ENCODE results near the gene KLHL21. TPM values are rescaled to one million over a fixed set of nuclear protein-coding genes. Genes with fewer than 3 reads are reported as not detected.

Gene KLHL21
- total RNA-seq, 1 experiment from 2014 or later, result 35.9 TPM

DNA sequence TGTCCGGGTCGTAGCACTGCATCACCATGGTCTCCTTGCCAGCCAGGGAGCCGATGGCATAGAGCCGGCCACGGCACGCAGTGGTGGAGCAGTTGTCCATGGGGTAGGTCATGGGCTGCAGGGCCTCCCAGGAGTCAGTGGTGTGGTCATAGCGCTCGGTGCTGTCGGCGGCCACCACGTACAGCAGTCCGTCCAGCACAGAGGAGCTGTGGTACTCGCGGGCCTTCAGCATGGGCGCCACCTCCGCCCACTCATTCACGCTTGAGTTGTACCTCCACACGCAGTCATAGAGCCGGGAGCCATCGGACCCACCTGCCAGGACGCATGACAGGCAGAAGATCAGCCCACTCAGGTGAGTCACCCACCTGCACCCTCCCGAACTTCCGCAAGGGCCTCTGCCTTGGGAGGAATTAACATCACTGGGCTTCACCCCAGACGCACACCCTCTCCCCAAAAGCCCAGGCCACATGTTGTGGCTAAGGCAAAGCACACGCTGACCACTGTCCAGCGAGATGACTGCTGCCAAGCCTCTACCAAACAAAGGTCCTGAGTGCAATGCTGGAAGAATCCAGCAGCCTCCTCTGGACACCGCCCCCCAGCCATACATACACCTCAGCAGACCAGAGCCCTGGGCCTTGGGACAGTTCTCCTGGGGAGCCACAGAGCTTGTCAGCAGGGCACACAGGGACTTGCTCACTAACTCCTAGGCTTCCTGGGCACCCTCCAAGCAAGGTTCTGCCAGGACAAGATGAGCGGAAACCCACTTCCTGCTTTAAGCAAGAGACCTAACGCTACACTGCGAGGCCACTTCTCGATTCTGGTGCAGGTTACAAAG, 3.3 kb downstream of the KLHL21 start:
- Histone ChIP-seq H3K27me3 (ENCODE audit: control insufficient read depth, insufficient read depth, low read length) (no peaks in the 10 kb centered on the region), H3K4me3 (ENCODE audit: low read depth in 2 of 2, low read length in 2 of 2) (peak overlapping the region in 1 of 2 experiments; percentile 96; a peak in 2 of 4 replicates), H3K27ac (ENCODE audit: low read length) (no peak overlapping the region), H3K36me3 (ENCODE audit: control insufficient read depth, insufficient read depth, low read length) (no peaks in the 10 kb centered on the region; the same call in 1 of the 2 replicates), H3K9me3 (ENCODE audit: control insufficient read depth, insufficient read depth, low read depth, low read length) (no peaks in the 10 kb centered on the region), H3K4me1 (ENCODE audit: control insufficient read depth, insufficient read depth, low read length) (peaks cover 24% of the 10 kb centered on the region)
- intact Hi-C loops (cut with micrococcal nuclease; ENCODE audit: unreplicated experiment) (no loop called here), in situ Hi-C loops (cut with HindIII; ENCODE audit: low pct_unique_long_range_greater_than_20kb, low sequenced_read_pairs) (no loop called here)
- no peak for TF ChIP-seq TCF7L2 (IDR thresholded peaks at IDR 0.05; ENCODE audit: low read depth, low read length)
- TF ChIP-seq, protein P1, sequence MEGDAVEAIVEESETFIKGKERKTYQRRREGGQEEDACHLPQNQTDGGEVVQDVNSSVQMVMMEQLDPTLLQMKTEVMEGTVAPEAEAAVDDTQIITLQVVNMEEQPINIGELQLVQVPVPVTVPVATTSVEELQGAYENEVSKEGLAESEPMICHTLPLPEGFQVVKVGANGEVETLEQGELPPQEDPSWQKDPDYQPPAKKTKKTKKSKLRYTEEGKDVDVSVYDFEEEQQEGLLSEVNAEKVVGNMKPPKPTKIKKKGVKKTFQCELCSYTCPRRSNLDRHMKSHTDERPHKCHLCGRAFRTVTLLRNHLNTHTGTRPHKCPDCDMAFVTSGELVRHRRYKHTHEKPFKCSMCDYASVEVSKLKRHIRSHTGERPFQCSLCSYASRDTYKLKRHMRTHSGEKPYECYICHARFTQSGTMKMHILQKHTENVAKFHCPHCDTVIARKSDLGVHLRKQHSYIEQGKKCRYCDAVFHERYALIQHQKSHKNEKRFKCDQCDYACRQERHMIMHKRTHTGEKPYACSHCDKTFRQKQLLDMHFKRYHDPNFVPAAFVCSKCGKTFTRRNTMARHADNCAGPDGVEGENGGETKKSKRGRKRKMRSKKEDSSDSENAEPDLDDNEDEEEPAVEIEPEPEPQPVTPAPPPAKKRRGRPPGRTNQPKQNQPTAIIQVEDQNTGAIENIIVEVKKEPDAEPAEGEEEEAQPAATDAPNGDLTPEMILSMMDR (IDR thresholded peaks at IDR 0.05), result no peak
- no peak for TF ChIP-seq POLR2AphosphoS5 (IDR thresholded peaks at IDR 0.05; ENCODE audit: low read depth, low read length)
- TF ChIP-seq SIN3A (IDR thresholded peaks at IDR 0.05; ENCODE audit: borderline replicate concordance, insufficient read depth, low read depth, low read length), result no peak
- TF ChIP-seq, protein P2, sequence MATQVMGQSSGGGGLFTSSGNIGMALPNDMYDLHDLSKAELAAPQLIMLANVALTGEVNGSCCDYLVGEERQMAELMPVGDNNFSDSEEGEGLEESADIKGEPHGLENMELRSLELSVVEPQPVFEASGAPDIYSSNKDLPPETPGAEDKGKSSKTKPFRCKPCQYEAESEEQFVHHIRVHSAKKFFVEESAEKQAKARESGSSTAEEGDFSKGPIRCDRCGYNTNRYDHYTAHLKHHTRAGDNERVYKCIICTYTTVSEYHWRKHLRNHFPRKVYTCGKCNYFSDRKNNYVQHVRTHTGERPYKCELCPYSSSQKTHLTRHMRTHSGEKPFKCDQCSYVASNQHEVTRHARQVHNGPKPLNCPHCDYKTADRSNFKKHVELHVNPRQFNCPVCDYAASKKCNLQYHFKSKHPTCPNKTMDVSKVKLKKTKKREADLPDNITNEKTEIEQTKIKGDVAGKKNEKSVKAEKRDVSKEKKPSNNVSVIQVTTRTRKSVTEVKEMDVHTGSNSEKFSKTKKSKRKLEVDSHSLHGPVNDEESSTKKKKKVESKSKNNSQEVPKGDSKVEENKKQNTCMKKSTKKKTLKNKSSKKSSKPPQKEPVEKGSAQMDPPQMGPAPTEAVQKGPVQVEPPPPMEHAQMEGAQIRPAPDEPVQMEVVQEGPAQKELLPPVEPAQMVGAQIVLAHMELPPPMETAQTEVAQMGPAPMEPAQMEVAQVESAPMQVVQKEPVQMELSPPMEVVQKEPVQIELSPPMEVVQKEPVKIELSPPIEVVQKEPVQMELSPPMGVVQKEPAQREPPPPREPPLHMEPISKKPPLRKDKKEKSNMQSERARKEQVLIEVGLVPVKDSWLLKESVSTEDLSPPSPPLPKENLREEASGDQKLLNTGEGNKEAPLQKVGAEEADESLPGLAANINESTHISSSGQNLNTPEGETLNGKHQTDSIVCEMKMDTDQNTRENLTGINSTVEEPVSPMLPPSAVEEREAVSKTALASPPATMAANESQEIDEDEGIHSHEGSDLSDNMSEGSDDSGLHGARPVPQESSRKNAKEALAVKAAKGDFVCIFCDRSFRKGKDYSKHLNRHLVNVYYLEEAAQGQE (IDR thresholded peaks at IDR 0.05; ENCODE audit: insufficient read depth in 1 of 2, low read depth in 2 of 2, low read length in 1 of 2), result no peak
- CTCF ChIA-PET, result interaction anchor here (0.6 kb wide), 1 partner anchor 20 kb away, joined by 3 read pairs; the partner anchor contains the start of gene ZBTB48
- POLR2A ChIA-PET, result no interaction called here
- ATAC-seq (no peak), DNase-seq (ENCODE audit: low read depth, low spot score) (no peak)
- BruUV-seq (replicated peaks), result no TSS peak

DNA sequence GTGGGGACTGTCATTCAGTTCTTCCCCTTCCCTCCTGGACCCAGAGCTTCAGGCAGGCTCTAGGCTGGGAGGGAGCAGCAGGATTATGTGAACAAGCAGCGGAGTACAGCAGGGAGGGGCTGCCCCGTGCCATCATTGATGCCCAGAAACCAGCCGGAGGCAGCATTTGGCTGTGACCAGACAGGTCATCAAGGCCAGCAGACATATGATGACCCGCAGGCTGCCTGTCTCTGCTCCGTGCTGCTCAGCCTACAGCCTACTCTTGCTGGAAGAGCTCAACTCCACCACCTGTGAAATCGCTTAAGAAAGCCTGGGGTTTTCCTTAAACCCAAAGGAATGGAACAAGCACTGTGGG, 4.9 kb downstream of the KLHL21 start:
- peaks cover 2% of the 10 kb centered on the region; the same call in 1 of the 2 replicates for H3K36me3 ChIP-seq (ENCODE audit: control insufficient read depth, insufficient read depth, low read length)
- ChIA-PET CTCF (interaction anchor here (0.6 kb wide), 1 partner anchor 204 kb away, joined by 3 read pairs; the partner anchor contains the start of gene ACOT7), POLR2A (no interaction called here)
- no peak overlapping the region for H3K27ac ChIP-seq (ENCODE audit: low read length)
- no peak for TF ChIP-seq TCF7L2 (IDR thresholded peaks at IDR 0.05; ENCODE audit: low read depth, low read length)
- TF ChIP-seq, protein P1 (IDR thresholded peaks at IDR 0.05), result no peak
- no peak for TF ChIP-seq POLR2AphosphoS5 (IDR thresholded peaks at IDR 0.05; ENCODE audit: low read depth, low read length)
- TF ChIP-seq, protein P2 (IDR thresholded peaks at IDR 0.05; ENCODE audit: insufficient read depth in 1 of 2, low read depth in 2 of 2, low read length in 1 of 2), result no peak
- TF ChIP-seq SIN3A (IDR thresholded peaks at IDR 0.05; ENCODE audit: borderline replicate concordance, insufficient read depth, low read depth, low read length), result no peak
- H3K27me3 ChIP-seq (ENCODE audit: control insufficient read depth, insufficient read depth, low read length), result no peaks in the 10 kb centered on the region
- H3K9me3 ChIP-seq (ENCODE audit: control insufficient read depth, insufficient read depth, low read depth, low read length), result no peaks in the 10 kb centered on the region
- DNase-seq (ENCODE audit: low read depth, low spot score) (no peak), ATAC-seq (no peak)
- H3K4me3 ChIP-seq (ENCODE audit: low read depth in 2 of 2, low read length in 2 of 2), result no peak overlapping the region
- intact Hi-C loops (cut with micrococcal nuclease; ENCODE audit: unreplicated experiment) (no loop called here), in situ Hi-C loops (cut with HindIII; ENCODE audit: low pct_unique_long_range_greater_than_20kb, low sequenced_read_pairs) (no loop called here)
- H3K4me1 ChIP-seq (ENCODE audit: control insufficient read depth, insufficient read depth, low read length), result peaks cover 16% of the 10 kb centered on the region
- no TSS peak for BruUV-seq (replicated peaks)

Measured in Panc1 (cell line).